ENCODE data around the gene EPOP. TPM values are rescaled to one million over a fixed set of nuclear protein-coding genes. Genes with fewer than 3 reads are reported as not detected.

Gene EPOP
- total RNA-seq, 4 donors from 2014 or later: 1.8 to 3.2 (median 2.8) TPM

GRCh38 chr17:38667787-38668122, 7.0 kb downstream of the EPOP start:
- H3K4me3 ChIP-seq: no peak overlapping the region
- WGBS, 2 donors: 21 to 31% methylated on average over 2 of the region's 2 CpGs
- no peak for DNase-seq
- no peak for TF ChIP-seq CTCF (IDR thresholded peaks at IDR 0.05)
- no peak for TF ChIP-seq POLR2A (IDR thresholded peaks at IDR 0.05)
- no peak overlapping the region for H3K27ac ChIP-seq
- peaks cover 0 to 13% (median 0%) of the 10 kb centered on the region in 3 donors for H3K4me1 ChIP-seq
- no peaks in the 10 kb centered on the region for H3K9me3 ChIP-seq
- intact Hi-C loops (cut with DNase I): loop anchor here (10.0 kb wide), 1 partner anchor 173 kb away; no protein-coding TSS in a partner anchor
- H3K36me3 ChIP-seq: no peaks in the 10 kb centered on the region
- peaks cover 0 to 62% (median 9%) of the 10 kb centered on the region in 4 donors for H3K27me3 ChIP-seq

- intact Hi-C loops (cut with DNase I): loop anchor here (10.0 kb wide), 1 partner anchor 172 kb away; no protein-coding TSS in a partner anchor
These were observed 7.5 kb downstream of the EPOP start for GRCh38 chr17:38667099-38667786.

GRCh38 chr17:38663964-38664644, 10.7 kb downstream of the EPOP start:
- TF ChIP-seq CTCF (IDR thresholded peaks at IDR 0.05) (no peak), POLR2A (IDR thresholded peaks at IDR 0.05) (no peak)
- H3K27ac ChIP-seq: no peak overlapping the region
- H3K4me1 ChIP-seq: no peaks in the 10 kb centered on the region
- H3K36me3 ChIP-seq: no peaks in the 10 kb centered on the region
- no peaks in the 10 kb centered on the region for H3K9me3 ChIP-seq
- 61 to 73% methylated on average over 5 to 9 of the region's 9 CpGs for WGBS, 2 donors
- no peak overlapping the region for H3K4me3 ChIP-seq
- DNase-seq: no peak
- intact Hi-C loops (cut with DNase I): loop anchor here (10.0 kb wide), 1 partner anchor 169 kb away; no protein-coding TSS in a partner anchor
- peaks cover 0 to 28% (median 0%) of the 10 kb centered on the region in 4 donors for H3K27me3 ChIP-seq

More at GRCh38 chr17:38667099-38667786, 7.5 kb downstream of the EPOP start:
- DNase-seq: no peak
- Histone ChIP-seq H3K27me3 (peaks cover 0 to 57% (median 3%) of the 10 kb centered on the region in 4 donors), H3K27ac (no peak overlapping the region), H3K36me3 (no peaks in the 10 kb centered on the region), H3K4me1 (peaks cover 0 to 8% (median 0%) of the 10 kb centered on the region in 3 donors), H3K9me3 (no peaks in the 10 kb centered on the region), H3K4me3 (no peak overlapping the region)
- TF ChIP-seq POLR2A (IDR thresholded peaks at IDR 0.05) (no peak), CTCF (IDR thresholded peaks at IDR 0.05) (peak; percentile 94 to 99 (median 96))
- WGBS, 2 donors: 41 to 57% methylated on average over 4 to 6 of the region's 7 CpGs

GRCh38 chr17:38663125-38663751, 11.5 kb downstream of the EPOP start:
- TF ChIP-seq CTCF (IDR thresholded peaks at IDR 0.05): peak in 5 of 6 experiments; percentile 39 to 73 (median 61)
- TF ChIP-seq POLR2A (IDR thresholded peaks at IDR 0.05): no peak
- 17 to 22% methylated on average over 8 to 9 of the region's 9 CpGs for WGBS, 2 donors
- no peaks in the 10 kb centered on the region for H3K9me3 ChIP-seq
- intact Hi-C loops (cut with DNase I): loop anchor here (10.0 kb wide), 1 partner anchor 168 kb away; no protein-coding TSS in a partner anchor
- no peak overlapping the region for H3K27ac ChIP-seq
- no peaks in the 10 kb centered on the region for H3K36me3 ChIP-seq
- no peaks in the 10 kb centered on the region for H3K4me1 ChIP-seq
- H3K4me3 ChIP-seq: no peak overlapping the region
- peaks cover 0 to 28% (median 0%) of the 10 kb centered on the region in 4 donors for H3K27me3 ChIP-seq
- DNase-seq: no peak
